ENCODE data around the gene CRIP1. TPM values are rescaled to one million over a fixed set of nuclear protein-coding genes. Genes with fewer than 3 reads are reported as not detected.

CRIP1 gene
- total and polyA plus RNA-seq, 10 of the 15 experiments (the other 5 are each of a cell fraction or from before 2014, with no cell fraction given): 66.8 to 259 (median 154) TPM

DNA sequence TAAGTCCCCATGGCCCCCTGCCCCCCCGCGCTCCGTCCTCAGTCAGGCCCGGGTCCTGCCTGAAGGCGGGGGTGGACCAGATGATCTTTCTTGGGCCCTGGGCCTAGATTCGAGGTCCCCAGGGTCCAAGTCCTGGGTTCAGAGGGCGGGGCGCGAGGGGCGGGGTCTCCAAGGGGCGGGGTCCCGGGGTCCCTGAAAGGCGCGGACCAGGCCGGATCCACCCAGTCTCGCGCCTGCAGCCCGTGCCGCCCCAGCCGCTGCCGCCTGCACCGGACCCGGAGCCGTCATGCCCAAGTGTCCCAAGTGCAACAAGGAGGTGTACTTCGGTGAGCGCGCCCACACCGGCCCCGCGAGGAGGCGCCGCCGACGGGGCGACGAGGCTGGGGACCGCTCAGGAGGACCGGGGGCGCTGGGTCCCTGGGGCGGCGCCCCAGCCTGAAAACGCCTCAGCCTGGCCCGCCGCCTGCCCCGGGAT, 325 bp downstream of the CRIP1 start (continued):
- TF ChIP-seq ELK1 (IDR thresholded peaks at IDR 0.05; ENCODE audit: low read depth, low read length): no peak
- no peak for TF ChIP-seq SIX5 (IDR thresholded peaks at IDR 0.05; ENCODE audit: low read depth, low read length, severe bottlenecking)
- no peak for TF ChIP-seq RCOR1 (conservative IDR thresholded peaks at IDR 0.05; ENCODE audit: low read depth, low read length)
- TF ChIP-seq, protein P1, sequence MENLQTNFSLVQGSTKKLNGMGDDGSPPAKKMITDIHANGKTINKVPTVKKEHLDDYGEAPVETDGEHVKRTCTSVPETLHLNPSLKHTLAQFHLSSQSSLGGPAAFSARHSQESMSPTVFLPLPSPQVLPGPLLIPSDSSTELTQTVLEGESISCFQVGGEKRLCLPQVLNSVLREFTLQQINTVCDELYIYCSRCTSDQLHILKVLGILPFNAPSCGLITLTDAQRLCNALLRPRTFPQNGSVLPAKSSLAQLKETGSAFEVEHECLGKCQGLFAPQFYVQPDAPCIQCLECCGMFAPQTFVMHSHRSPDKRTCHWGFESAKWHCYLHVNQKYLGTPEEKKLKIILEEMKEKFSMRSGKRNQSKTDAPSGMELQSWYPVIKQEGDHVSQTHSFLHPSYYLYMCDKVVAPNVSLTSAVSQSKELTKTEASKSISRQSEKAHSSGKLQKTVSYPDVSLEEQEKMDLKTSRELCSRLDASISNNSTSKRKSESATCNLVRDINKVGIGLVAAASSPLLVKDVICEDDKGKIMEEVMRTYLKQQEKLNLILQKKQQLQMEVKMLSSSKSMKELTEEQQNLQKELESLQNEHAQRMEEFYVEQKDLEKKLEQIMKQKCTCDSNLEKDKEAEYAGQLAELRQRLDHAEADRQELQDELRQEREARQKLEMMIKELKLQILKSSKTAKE (IDR thresholded peaks at IDR 0.05; ENCODE audit: low read depth, poor library complexity, severe bottlenecking): no peak
- TF ChIP-seq ZNF207 (IDR thresholded peaks at IDR 0.05; ENCODE audit: borderline replicate concordance): no peak
- TF ChIP-seq ATF2 (IDR thresholded peaks at IDR 0.05; ENCODE audit: low read length): no peak
- TF ChIP-seq NR2C1 (IDR thresholded peaks at IDR 0.05): 0 out of 2 replicates have a peak, but pooled peaks have one; percentile 4
- no peak for TF ChIP-seq HCFC1 (IDR thresholded peaks at IDR 0.05; ENCODE audit: low read length)
- no peak for TF ChIP-seq IKZF1 (conservative IDR thresholded peaks at IDR 0.05)
- TF ChIP-seq ZBTB40 (IDR thresholded peaks at IDR 0.05; ENCODE audit: borderline replicate concordance): no peak
- no peak for TF ChIP-seq KDM1A (IDR thresholded peaks at IDR 0.05; ENCODE audit: borderline replicate concordance)
- peak; percentile 64; the same call in 1 of the 2 replicates for TF ChIP-seq POLR2A (IDR thresholded peaks at IDR 0.05; ENCODE audit: low read depth, low read length)
- no peak for TF ChIP-seq SUZ12 (IDR thresholded peaks at IDR 0.05; ENCODE audit: unreplicated experiment)
- TF ChIP-seq BHLHE40 (IDR thresholded peaks at IDR 0.05; ENCODE audit: borderline replicate concordance in 1 of 2, low read depth in 2 of 2, low read length in 1 of 2): peak; percentile 27 to 89; a peak in 3 of 4 replicates
- no peak for TF ChIP-seq ZNF274 (IDR thresholded peaks at IDR 0.05; ENCODE audit: insufficient read depth, insufficient read length)
- TF ChIP-seq ATF7 (IDR thresholded peaks at IDR 0.05; ENCODE audit: low read depth): no peak
- TF ChIP-seq DPF2 (IDR thresholded peaks at IDR 0.05): no peak
- TF ChIP-seq CHD1 (IDR thresholded peaks at IDR 0.05; ENCODE audit: low read depth, low read length): no peak

Measured in GM12878 (cell line).